Peyer's patch (tissue), 4 donors: Measurements from ENCODE around the gene SLC38A6. TPM values are rescaled to one million over a fixed set of nuclear protein-coding genes. Genes with fewer than 3 reads are reported as not detected.

ENCODE experiments used
- DNase-seq, 3 donors: peaks; one replicate each; pipeline ENCODE4 v3.0.0-alpha.2; 2017 to 2019
- H3K27ac ChIP-seq, 4 donors: fragments of 200-600 bp; sonication (generic); one replicate each; pipeline ENCODE4 v1.5.1; 2016 to 2019
- H3K27me3 ChIP-seq, 2 donors: fragments of 200-600 bp; sonication (generic); one replicate each; pipeline ENCODE4 v1.5.1; 2019
- H3K36me3 ChIP-seq, 3 donors: fragments of 200-600 bp; sonication (generic); one replicate each; pipeline ENCODE4 v1.5.1; 2016 to 2019
- H3K4me1 ChIP-seq, 4 donors: fragments of 200-600 bp; sonication (generic); one replicate each; pipeline ENCODE4 v1.5.1; 2016 to 2019
- H3K4me3 ChIP-seq, 4 donors: fragments of 200-600 bp; sonication (generic); 1 replicate in 3 of 4; 2 replicates in 1 of 4; pipeline ENCODE4 v1.5.1; 2016 to 2019; ENCODE audit warnings: mild to moderate bottlenecking in 1 of 4
- H3K9me3 ChIP-seq, 4 donors: fragments of 200-600 bp; sonication (generic); one replicate each; pipeline ENCODE4 v1.5.1; 2016 to 2019; ENCODE audit warnings: mild to moderate bottlenecking in 1 of 4
- CTCF ChIP-seq, 6 experiments: fragments of 450-650 bp in 4 of 6; fragments of 200-600 bp in 2 of 6; sonication (generic) in 1 of 6; IDR thresholded peaks; one replicate each; pipeline ENCODE4 v1.5.1; 2017 to 2019; ENCODE audit warnings: antibody characterized with exemption in 6 of 6, mild to moderate bottlenecking in 3 of 6, moderate library complexity in 1 of 6
- POLR2A ChIP-seq, 2 donors: fragments of 450-650 bp; IDR thresholded peaks; one replicate each; pipeline ENCODE4 v1.5.1; 2017; ENCODE audit warnings: antibody characterized with exemption in 2 of 2, mild to moderate bottlenecking in 2 of 2, moderate library complexity in 2 of 2
- total RNA-seq, 4 donors: library from RNA; depleted of rRNA; stranded (reverse); fragments of >200 nt; gene quantifications; one replicate each; pipeline ENCODE4 v1.1.0, GENCODE V29; 2016

Gene SLC38A6
- total RNA-seq, 4 donors from 2014 or later: 8.0 to 38.8 (median 15.1) TPM

- no peak overlapping the region for H3K4me3 ChIP-seq
- DNase-seq: no peak
- H3K9me3 ChIP-seq: no peaks in the 10 kb centered on the region
- H3K4me1 ChIP-seq: peaks cover 0 to 13% (median 4%) of the 10 kb centered on the region in 4 donors
- H3K27ac ChIP-seq: no peak overlapping the region
- no peaks in the 10 kb centered on the region for H3K36me3 ChIP-seq
- H3K27me3 ChIP-seq: no peaks in the 10 kb centered on the region
- no peak for TF ChIP-seq CTCF (IDR thresholded peaks at IDR 0.05)
- TF ChIP-seq POLR2A (IDR thresholded peaks at IDR 0.05): no peak
Measured at GRCh38 chr14:60977847-60978246, 3.2 kb upstream of the SLC38A6 start.

- DNase-seq: no peak
- H3K4me1 ChIP-seq: peaks cover 0 to 13% (median 4%) of the 10 kb centered on the region in 4 donors
Measured at GRCh38 chr14:60981633-60982455, 799 bp downstream of the SLC38A6 start.

GRCh38 chr14:60984196-60984595 is 3.2 kb downstream of the SLC38A6 start:
- H3K4me1 ChIP-seq: peaks cover 0 to 13% (median 4%) of the 10 kb centered on the region in 4 donors
- TF ChIP-seq POLR2A (IDR thresholded peaks at IDR 0.05): no peak
- TF ChIP-seq CTCF (IDR thresholded peaks at IDR 0.05): no peak
- no peaks in the 10 kb centered on the region for H3K36me3 ChIP-seq
- H3K9me3 ChIP-seq: no peaks in the 10 kb centered on the region
- H3K4me3 ChIP-seq: no peak overlapping the region
- H3K27me3 ChIP-seq: no peaks in the 10 kb centered on the region
- no peak overlapping the region for H3K27ac ChIP-seq
- no peak for DNase-seq

More at GRCh38 chr14:60981633-60982455, 799 bp downstream of the SLC38A6 start:
- peak overlapping the region; percentile 71 to 88 (median 79) for H3K27ac ChIP-seq
- H3K4me3 ChIP-seq: peak overlapping the region; percentile 59 to 88 (median 76)
- H3K36me3 ChIP-seq: no peaks in the 10 kb centered on the region
- H3K9me3 ChIP-seq: no peaks in the 10 kb centered on the region
- no peak for TF ChIP-seq POLR2A (IDR thresholded peaks at IDR 0.05)
- TF ChIP-seq CTCF (IDR thresholded peaks at IDR 0.05): no peak
- no peaks in the 10 kb centered on the region for H3K27me3 ChIP-seq

GRCh38 chr14:60986500-60986899 is 5.5 kb downstream of the SLC38A6 start:
- no peaks in the 10 kb centered on the region for H3K27me3 ChIP-seq
- H3K36me3 ChIP-seq: no peaks in the 10 kb centered on the region
- H3K4me1 ChIP-seq: peaks cover 0 to 7% (median 4%) of the 10 kb centered on the region in 4 donors
- no peak for DNase-seq
- no peak overlapping the region for H3K4me3 ChIP-seq
- no peak for TF ChIP-seq POLR2A (IDR thresholded peaks at IDR 0.05)
- no peak for TF ChIP-seq CTCF (IDR thresholded peaks at IDR 0.05)
- H3K9me3 ChIP-seq: no peaks in the 10 kb centered on the region
- no peak overlapping the region for H3K27ac ChIP-seq

- Histone ChIP-seq H3K4me3 (no peak overlapping the region), H3K9me3 (no peaks in the 10 kb centered on the region), H3K36me3 (no peaks in the 10 kb centered on the region), H3K4me1 (no peaks in the 10 kb centered on the region), H3K27me3 (no peaks in the 10 kb centered on the region), H3K27ac (no peak overlapping the region)
- DNase-seq: no peak
- no peak for TF ChIP-seq POLR2A (IDR thresholded peaks at IDR 0.05)
- TF ChIP-seq CTCF (IDR thresholded peaks at IDR 0.05): no peak
Measured at GRCh38 chr14:60989599-60989998, 8.6 kb downstream of the SLC38A6 start.
